Measurements from ENCODE around the gene CASP12.

- no peak for TF ChIP-seq CTCF (IDR thresholded peaks at IDR 0.05)
- no peak for TF ChIP-seq POLR2A (IDR thresholded peaks at IDR 0.05)
These were observed 14.9 kb downstream of the CASP12 start for GRCh38 chr11:104883342-104883741.
